WERI-Rb-1 (cell line): ENCODE data around the gene EHBP1L1.
A peak's percentile ranks its signal among the peaks of the same experiment; 100 is the strongest.

Source experiments
- DNase-seq: peaks from one replicate; pipeline ENCODE4 v3.0.0-alpha.2; 2020
- H3K27ac ChIP-seq: fragments of 250-450 bp; sonication (Bioruptor Pico); 2 replicates; pipeline ENCODE4 v1.5.1; 2020; ENCODE audit warnings: mild to moderate bottlenecking, moderate library complexity
- H3K27me3 ChIP-seq: fragments of 250-450 bp; sonication (Bioruptor Pico); 2 replicates; pipeline ENCODE4 v1.5.1; 2021; ENCODE audit warnings: mild to moderate bottlenecking, low read depth, moderate library complexity; ENCODE audit not compliant: insufficient read depth, severe bottlenecking
- H3K36me3 ChIP-seq: fragments of 250-450 bp; sonication (Bioruptor Pico); 2 replicates; pipeline ENCODE4 v1.5.1; 2020; ENCODE audit warnings: mild to moderate bottlenecking, moderate library complexity
- H3K4me3 ChIP-seq: 2 replicates; pipeline ENCODE4 v1.5.1; 2011; ENCODE audit warnings: low read depth, mild to moderate bottlenecking, control low read depth, low read length
- H3K9me3 ChIP-seq: fragments of 250-450 bp; sonication (Bioruptor Pico); 2 replicates; pipeline ENCODE4 v1.5.1; 2021; ENCODE audit warnings: mild to moderate bottlenecking, moderate library complexity; ENCODE audit not compliant: severe bottlenecking
- CTCF ChIP-seq: IDR thresholded peaks from 2 replicates; pipeline ENCODE4 v1.5.1; 2011; ENCODE audit warnings: low read depth, mild to moderate bottlenecking, control low read depth, inconsistent platforms, low read length

EHBP1L1 gene

GRCh38 chr11:65532388-65533064 lies 43.3 kb upstream of the EHBP1L1 start:
- Histone ChIP-seq H3K36me3 (peaks cover 69% of the 10 kb centered on the region), H3K27me3 (no peaks in the 10 kb centered on the region), H3K9me3 (no peaks in the 10 kb centered on the region), H3K4me3 (no peak overlapping the region), H3K27ac (no peak overlapping the region)
- no peak for DNase-seq
- TF ChIP-seq CTCF: no peak

- no peak for TF ChIP-seq CTCF
- Histone ChIP-seq H3K27ac (no peak overlapping the region; the same call in 1 of the 2 replicates), H3K9me3 (no peaks in the 10 kb centered on the region), H3K27me3 (no peaks in the 10 kb centered on the region), H3K36me3 (peaks cover 71% of the 10 kb centered on the region), H3K4me3 (no peak overlapping the region)
- DNase-seq: no peak
Measured at GRCh38 chr11:65535102-65535501, 40.8 kb upstream of the EHBP1L1 start.

GRCh38 chr11:65536412-65537295 lies 39.2 kb upstream of the EHBP1L1 start:
- no peaks in the 10 kb centered on the region for H3K9me3 ChIP-seq
- H3K27me3 ChIP-seq: no peaks in the 10 kb centered on the region
- H3K36me3 ChIP-seq: peaks cover 58% of the 10 kb centered on the region
- no peak for TF ChIP-seq CTCF
- H3K4me3 ChIP-seq: no peak overlapping the region
- peak overlapping the region; percentile 77 for H3K27ac ChIP-seq
- DNase-seq: peak; percentile 65

- H3K27ac ChIP-seq: peak overlapping the region; percentile 77
- no peaks in the 10 kb centered on the region for H3K27me3 ChIP-seq
- no peak overlapping the region for H3K4me3 ChIP-seq
- no peaks in the 10 kb centered on the region for H3K9me3 ChIP-seq
- no peak for DNase-seq
- H3K36me3 ChIP-seq: peaks cover 54% of the 10 kb centered on the region
- no peak for TF ChIP-seq CTCF
Measured at GRCh38 chr11:65537296-65537597, 38.6 kb upstream of the EHBP1L1 start.

GRCh38 chr11:65537620-65538231 lies 38.1 kb upstream of the EHBP1L1 start:
- peak; percentile 8; the same call in 1 of the 2 replicates for TF ChIP-seq CTCF
- no peaks in the 10 kb centered on the region for H3K27me3 ChIP-seq
- peak; percentile 83 for DNase-seq
- peaks cover 50% of the 10 kb centered on the region for H3K36me3 ChIP-seq
- no peaks in the 10 kb centered on the region for H3K9me3 ChIP-seq
- H3K4me3 ChIP-seq: no peak overlapping the region
- peak overlapping the region; percentile 77 for H3K27ac ChIP-seq
